NCI-H69 (cell line): ENCODE measurements around the gene ARHGAP6.
"Not testable (repeated sequence)": the region's sequence is repeated elsewhere in the genome, so short reads cannot be mapped to it uniquely, and the experiment has no call there.

ENCODE experiments used
- DNase-seq: peaks from one replicate; lab custom pipeline; 2025; lab: John Stamatoyannopoulos, UW

ARHGAP6 gene

DNA sequence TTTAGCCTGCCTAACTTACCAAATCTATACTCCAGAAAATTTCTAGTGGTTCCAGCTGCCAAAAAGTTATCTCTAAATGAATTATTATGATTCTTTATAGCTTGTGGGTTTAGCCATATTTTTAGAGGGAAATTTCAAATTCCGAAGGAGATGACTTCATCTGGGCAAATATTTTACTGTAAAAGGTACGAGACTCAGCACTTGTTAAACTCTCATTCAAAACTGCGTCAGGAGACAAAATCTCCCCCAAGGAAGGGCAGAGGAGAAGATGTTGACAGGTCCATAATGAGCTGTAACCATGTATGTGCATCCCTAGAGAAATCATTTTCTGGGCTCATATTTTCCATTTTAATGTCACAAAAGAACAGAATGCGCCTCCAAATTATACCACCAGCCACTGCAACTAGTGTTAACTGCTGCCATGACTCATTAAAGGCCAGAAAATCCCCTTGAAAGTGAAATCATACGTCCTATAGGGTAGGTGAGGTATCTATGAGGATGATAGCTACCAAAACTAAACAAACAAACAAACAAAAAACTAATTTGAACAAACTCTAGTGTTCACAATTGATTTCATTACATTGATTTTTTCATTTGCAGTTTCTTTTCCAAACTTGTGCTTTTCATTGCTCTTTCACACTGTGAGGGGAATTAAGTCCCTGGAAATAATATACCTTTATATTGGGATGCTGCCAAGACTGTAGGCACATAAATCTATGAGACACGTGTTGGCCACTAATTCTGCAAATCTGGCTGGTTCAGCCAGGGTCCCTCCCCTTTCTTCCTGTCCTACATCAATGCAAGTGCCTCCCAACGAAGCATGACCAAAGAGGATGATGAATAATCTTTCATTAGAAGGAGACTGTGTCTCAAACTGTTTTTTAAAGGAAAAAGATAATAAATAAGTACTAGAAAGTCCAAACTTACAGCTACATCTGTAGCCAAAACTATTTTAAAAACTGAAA is 85.8 kb downstream of the ARHGAP6 start:
- peak; percentile 45 for DNase-seq

DNA sequence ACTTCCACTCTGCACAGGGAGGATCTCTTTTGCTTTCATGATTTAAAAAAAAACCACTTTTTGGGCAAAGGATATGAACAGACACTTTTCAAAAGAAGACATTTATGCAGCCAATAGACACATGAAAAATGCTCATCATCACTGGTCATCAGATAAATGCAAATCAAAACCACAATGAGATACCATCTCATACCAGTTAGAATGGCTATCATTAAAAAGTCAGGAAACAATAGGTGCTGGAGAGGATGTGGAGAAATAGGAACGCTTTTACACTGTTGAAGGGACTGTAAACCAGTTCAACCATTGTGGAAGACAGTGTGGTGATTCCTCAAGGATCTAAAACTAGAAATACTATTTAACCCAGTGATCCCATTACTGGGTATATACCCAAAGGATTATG is 87.4 kb downstream of the ARHGAP6 start:
- not testable (repeated sequence) for DNase-seq

GRCh38 chrX:11577603-11578002 is 88.1 kb downstream of the ARHGAP6 start:
- DNase-seq, result no peak

DNA sequence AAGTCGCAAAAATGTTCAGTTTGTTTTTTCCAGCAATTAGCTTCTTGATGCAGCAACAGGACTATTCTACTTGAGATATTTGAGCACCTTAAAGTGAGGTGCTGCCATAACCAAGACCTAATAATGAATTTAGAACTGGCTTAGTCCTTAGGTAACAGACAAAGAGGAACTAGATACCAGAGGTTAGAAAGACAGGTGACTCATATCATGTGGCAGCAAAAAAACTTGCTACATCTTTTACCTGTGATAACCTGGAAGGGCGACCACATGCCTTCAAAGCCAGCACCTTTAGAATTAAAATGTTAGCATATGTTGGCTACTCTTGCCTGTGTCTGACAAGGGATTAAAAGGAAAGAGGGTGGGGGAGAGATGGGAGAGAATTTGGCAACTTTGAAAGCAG is 90.4 kb downstream of the ARHGAP6 start:
- no peak for DNase-seq

- DNase-seq, result no peak
Measured at GRCh38 chrX:11567528-11568220, 98.0 kb downstream of the ARHGAP6 start.

GRCh38 chrX:11566789-11567188 is 98.9 kb downstream of the ARHGAP6 start:
- DNase-seq, result no peak

DNA sequence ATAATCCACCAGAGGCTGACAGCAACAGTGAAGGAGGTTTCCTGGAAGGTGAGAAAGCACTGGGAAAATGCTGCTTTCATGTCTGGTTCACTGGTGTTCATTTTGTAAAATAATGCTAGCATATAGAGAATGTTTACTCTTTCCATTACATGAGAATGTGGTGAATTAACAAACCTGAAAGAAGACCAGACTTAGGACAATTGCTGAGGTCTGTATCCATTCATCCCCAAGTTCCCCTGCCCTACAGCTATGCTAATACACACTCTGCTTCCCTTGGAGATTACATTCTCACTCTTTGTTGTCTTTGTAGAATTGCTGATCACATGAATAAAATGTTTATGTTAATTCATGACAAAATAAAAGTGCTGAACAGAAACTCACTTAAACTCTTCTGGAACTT is 99.5 kb downstream of the ARHGAP6 start:
- DNase-seq, result no peak

GRCh38 chrX:11564546-11564945 is 101.2 kb downstream of the ARHGAP6 start:
- no peak for DNase-seq

DNA sequence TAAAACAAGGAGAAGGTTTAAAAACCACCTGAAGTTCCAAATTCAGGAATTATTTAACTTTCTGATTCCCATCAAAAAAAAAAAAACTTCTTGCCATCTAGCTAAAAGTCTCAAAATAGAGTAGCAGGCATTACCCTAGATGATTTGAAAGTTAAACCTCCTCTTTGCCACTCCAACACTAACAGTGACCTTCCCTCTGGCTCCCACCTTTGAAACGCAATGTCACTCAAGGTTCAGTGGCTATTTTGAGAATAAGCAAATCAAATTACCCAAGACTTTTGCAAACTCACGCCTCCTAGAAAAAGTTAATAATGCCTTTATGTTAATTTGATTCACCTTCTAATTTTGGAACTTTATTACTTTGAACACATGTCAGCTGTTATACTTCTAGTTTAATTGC is 103.2 kb downstream of the ARHGAP6 start:
- DNase-seq, result no peak

GRCh38 chrX:11558972-11559371 is 106.7 kb downstream of the ARHGAP6 start:
- peak; percentile 12 for DNase-seq

- DNase-seq, result no peak
Measured at GRCh38 chrX:11557120-11557519, 108.6 kb downstream of the ARHGAP6 start.

GRCh38 chrX:11555759-11556158 is 110.0 kb downstream of the ARHGAP6 start:
- no peak for DNase-seq

DNA sequence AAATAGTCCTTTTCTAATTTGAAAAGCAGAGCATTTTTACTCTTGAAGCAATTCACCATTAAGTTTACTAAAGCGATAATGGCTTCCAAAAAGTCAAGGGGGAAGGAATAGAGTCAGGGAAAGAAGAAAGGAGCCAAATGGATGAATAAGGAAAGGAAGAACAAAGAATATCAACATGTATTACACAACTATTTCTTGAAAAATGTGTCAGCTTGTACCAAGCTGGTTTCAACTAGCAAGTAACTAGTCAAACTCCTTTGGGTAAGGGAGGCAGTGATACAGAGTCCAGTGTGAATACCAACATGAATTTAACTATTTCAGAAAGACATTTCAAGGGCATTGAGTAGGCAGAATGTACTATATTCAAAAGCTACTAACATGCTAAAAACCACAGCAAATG is 112.1 kb downstream of the ARHGAP6 start:
- DNase-seq, result no peak

DNA sequence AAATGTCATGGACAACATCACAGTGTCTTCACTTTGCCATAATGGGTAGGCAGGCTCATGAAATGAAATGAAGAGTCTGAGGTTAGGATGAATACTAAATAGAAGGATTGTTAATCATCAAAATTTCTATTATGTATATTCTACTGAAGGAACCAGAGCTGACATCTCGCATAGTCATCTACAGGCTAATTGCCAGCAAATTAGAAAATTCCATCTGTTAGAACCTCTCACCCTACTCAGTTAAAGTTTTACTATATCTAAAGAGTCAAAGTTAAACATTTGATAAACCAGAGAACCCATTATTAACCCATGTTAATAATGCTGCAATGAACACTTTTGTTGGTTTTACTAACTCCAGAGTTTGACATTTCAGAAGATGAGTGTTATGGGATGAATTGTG is 114.6 kb downstream of the ARHGAP6 start:
- DNase-seq, result no peak

DNA sequence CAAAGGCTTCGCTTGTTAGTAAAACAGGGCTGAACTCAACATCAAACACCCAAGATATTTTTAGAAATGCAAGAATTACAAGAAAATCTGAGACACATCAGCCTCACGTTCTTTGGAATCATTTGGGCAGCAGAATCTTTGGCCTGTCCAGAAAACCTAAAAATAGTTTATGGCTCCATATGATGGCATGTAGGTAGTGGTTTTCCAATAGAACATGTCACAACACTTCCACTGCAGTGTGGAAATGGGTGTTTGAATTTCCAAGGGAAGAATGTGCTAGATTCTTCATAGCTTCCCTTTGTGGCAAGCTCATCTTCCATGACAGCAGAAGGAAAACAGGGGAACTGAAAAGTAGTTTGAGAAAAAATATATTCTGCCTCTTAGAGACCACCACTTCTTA is 118.8 kb downstream of the ARHGAP6 start:
- no peak for DNase-seq

- peak; percentile 2 for DNase-seq
Measured at GRCh38 chrX:11543249-11543648, 122.5 kb downstream of the ARHGAP6 start.

DNA sequence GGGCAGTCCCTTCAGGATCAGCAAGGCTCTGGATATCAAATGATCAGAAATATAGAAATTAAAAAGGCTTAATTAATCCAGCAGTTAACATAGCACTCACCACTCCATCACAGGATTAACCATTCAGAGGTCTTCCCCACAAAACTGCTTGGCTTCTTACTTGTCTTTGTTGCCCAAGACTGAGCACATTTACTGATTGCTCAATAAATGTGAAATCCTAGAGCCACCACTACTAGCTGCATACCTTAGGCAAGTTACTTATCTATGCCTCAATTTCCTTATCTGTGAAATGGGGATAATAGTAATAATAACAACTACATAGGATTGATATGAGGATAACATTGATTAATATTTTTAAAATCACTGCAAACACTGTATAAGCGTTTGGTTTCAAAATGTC is 124.2 kb downstream of the ARHGAP6 start:
- DNase-seq, result no peak

DNA sequence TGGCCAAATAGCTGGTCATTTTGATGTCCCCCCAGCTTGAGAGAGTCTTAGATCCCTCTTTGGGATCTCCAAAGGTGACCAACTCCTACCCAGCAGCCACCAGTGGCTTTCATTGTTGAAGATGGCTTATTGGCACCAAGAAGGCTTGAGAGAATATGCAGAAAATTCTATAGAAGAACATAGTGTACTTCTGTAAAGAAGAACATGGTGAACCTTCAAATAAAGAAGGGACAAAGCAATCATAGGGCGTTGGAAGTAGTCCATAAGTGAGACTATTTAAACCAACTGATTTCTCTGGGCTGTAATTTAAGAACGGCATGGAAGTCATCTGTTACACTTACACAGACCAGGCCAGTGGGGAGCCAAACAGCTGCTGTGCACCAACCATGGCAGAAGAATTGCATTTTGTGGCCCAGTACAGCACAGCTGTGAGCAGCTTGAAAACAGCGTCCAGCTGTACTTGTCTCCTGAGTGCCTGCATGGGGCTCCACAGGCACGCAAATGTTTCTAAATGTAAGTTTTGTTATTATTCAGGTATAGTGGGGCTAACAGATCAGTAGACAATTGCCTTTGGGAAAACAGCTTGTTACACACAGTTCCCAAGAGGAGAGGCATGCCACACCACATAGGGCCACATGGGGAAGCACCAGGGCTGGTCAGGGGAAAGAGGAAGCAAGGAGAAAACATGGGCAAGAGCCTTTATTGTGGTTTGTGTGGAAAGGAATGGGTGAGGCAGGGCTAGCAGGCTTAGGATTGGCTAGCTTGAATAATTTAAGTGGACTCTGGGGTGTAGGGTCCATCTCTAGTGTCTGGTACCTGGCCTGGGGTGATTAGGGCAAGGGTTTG is 125.0 kb downstream of the ARHGAP6 start:
- DNase-seq, result no peak

- DNase-seq, result no peak
Measured at GRCh38 chrX:11537141-11537540, 128.6 kb downstream of the ARHGAP6 start.

DNA sequence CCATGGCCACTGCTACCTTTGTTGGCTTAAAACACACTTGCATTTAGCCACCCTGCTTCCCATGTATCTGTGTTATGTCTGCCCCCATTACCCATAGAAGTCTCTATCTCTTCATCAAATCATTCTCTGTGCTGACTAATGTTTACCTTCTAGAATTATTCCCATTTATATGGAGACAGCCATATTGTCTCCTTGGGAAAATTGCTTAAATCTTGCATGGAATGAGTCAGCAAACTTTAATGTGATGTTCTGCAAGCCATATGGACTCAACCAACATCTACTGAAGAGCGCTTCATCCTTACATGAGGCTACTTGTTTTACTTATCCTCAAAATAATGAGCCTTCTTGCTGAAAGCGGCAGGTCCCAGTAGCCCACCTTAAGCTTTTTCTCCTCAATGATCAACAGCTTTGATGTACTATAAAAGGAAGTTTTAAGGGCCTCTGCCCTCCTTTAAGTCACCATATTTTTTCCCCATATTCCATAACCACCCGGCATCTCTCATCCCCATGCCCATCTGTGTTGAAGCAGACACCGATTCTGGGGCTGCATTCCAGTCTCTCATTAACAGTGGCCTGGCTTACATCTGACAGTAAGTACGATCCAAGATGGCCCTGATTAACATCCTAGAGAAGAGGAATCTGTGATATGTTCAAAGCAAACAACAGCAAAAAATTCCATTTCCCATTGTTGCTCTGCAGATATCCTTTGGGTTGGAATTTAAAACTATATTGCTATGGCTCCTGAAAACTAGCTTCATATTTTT is 130.4 kb downstream of the ARHGAP6 start:
- DNase-seq, result no peak

GRCh38 chrX:11533199-11533651 is 132.5 kb downstream of the ARHGAP6 start:
- peak; percentile 85 for DNase-seq
